Bronchial smooth muscle cell (primary cell): Measurements from ENCODE around the gene TMEM128. TPM values are rescaled to one million over a fixed set of nuclear protein-coding genes. Genes with fewer than 3 reads are reported as not detected.

Source experiments
- total RNA-seq: library from RNA; depleted of rRNA; stranded (reverse); fragments of >200 nt; gene quantifications from 2 replicates; pipeline ENCODE4 v1.2.1, GENCODE V29; 2014

TMEM128 gene
- 20.9 and 29.9 TPM in 2 replicates for total RNA-seq

GRCh38 chr4:4248029-4248884, at the start of gene TMEM128:
Gene TMEM128, minus strand, starts transcription at chr4:4248223. Its CDS starts 21 bp downstream, at chr4:4248202.

GRCh38 chr4:4289941-4290850, 42.2 kb upstream of the TMEM128 start, which contains the start of the genes LYAR and ZBTB49:
Gene LYAR, minus strand, starts transcription at chr4:4290154. Its CDS starts 6,412 bp downstream, at chr4:4283742.
Gene ZBTB49, plus strand, starts transcription at chr4:4290251. Its CDS starts 9,695 bp downstream, at chr4:4299946.

GRCh38 chr4:4226606-4227438, 21.2 kb downstream of the TMEM128 start, which contains the start of gene OTOP1:
Gene OTOP1, minus strand, starts transcription at chr4:4226929. Its CDS starts 65 bp downstream, at chr4:4226864.

Other genes with a start within 250 kb of the TMEM128 start
- not detected in 2 replicates for gene OTOP1, start 21.3 kb downstream of the TMEM128 start, total RNA-seq
- 5.0 and 6.0 TPM in 2 replicates for gene LYAR, start 41.9 kb upstream of the TMEM128 start, total RNA-seq
- 2.5 and 3.7 TPM in 2 replicates for gene ZBTB49, start 42.0 kb upstream of the TMEM128 start, total RNA-seq
- 0.17 and 2.0 TPM in 2 replicates for gene NSG1, start 138.9 kb upstream of the TMEM128 start, total RNA-seq